Esophagus muscularis mucosa (tissue), 3 donors: ENCODE data around the gene ACLY.

Experiments
- CTCF ChIP-seq, 3 experiments: fragments of 200-600 bp in 2 of 3; fragments of 450-650 bp in 1 of 3; sonication (generic) in 2 of 3; IDR thresholded peaks; one replicate each; pipeline ENCODE4 v1.5.1; 2017 to 2019; ENCODE audit warnings: antibody characterized with exemption in 3 of 3, mild to moderate bottlenecking in 2 of 3, moderate library complexity in 1 of 3
- POLR2A ChIP-seq: fragments of 450-650 bp; IDR thresholded peaks from one replicate; pipeline ENCODE4 v1.6.1; 2017; ENCODE audit warnings: antibody characterized with exemption, moderate library complexity, mild to moderate bottlenecking, low read depth
- POLR2AphosphoS5 ChIP-seq, 2 donors: sonication (generic); formaldehyde crosslinking; IDR thresholded peaks; one replicate each; pipeline ENCODE4 v1.6.1; 2017; ENCODE audit warnings: antibody characterized with exemption in 2 of 2

DNA sequence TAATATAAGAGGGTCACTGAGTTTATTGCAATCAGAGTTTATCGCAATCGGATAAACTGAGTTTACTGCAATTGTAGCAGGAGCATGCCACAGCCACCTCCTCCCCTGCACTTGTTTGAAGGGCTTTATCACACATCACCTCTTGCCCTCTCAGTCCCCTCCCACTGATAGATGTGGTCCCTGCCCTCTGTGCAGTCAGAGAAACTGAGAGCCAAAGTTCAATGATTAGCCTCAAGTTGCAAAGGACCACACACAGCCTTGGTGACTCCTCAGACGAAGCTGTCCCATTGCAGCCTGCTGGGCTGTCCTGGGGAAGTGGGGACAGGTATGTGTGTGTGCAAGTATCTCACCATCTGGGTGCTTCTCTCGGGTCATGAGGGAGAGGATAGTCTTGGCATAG, 13.6 kb downstream of the ACLY start:
- no peak for TF ChIP-seq POLR2AphosphoS5 (IDR thresholded peaks at IDR 0.05)
- TF ChIP-seq CTCF (IDR thresholded peaks at IDR 0.05) = no peak
- TF ChIP-seq POLR2A = no peak
